BJ (cell line): ENCODE data around the gene AOAH. TPM values are rescaled to one million over a fixed set of nuclear protein-coding genes. Genes with fewer than 3 reads are reported as not detected.

Experiments
- CTCF ChIA-PET: fragments of 350-600 bp; formaldehyde crosslinking; extraction: SDS; loops from one replicate; lab custom pipeline; 2021; ENCODE audit warnings: antibody characterized with exemption, inconsistent platforms; lab: Yijun Ruan, JAX
- POLR2A ChIA-PET: fragments of 300-600 bp; sonication (Branson Sonifier 250); formaldehyde crosslinking; extraction: SDS; loops from one replicate; lab custom pipeline; 2021; ENCODE audit warnings: antibody characterized with exemption; lab: Charles Lee
- DNase-seq: peaks from one replicate; pipeline ENCODE4 v3.0.0-alpha.2; 2011; ENCODE audit warnings: low read depth
- H3K27me3 ChIP-seq: 2 replicates; pipeline ENCODE4 v1.6.0; 2011; ENCODE audit warnings: low read length; ENCODE audit not compliant: control insufficient read depth, insufficient read depth
- H3K36me3 ChIP-seq: 2 replicates; pipeline ENCODE4 v1.5.1; 2011; ENCODE audit warnings: low read length; ENCODE audit not compliant: control insufficient read depth, insufficient read depth
- H3K4me3 ChIP-seq: 2 replicates; pipeline ENCODE4 v1.5.1; 2011; ENCODE audit warnings: low read depth, mild to moderate bottlenecking, control low read depth, low read length
- CTCF ChIP-seq: IDR thresholded peaks from 2 replicates; pipeline ENCODE4 v1.5.1; 2011; ENCODE audit warnings: low read depth, mild to moderate bottlenecking, control low read depth, inconsistent platforms, low read length, moderate library complexity; ENCODE audit not compliant: insufficient read depth
- polyA plus RNA-seq: library from polyadenylated mRNA; depleted of rRNA; stranded (reverse); fragments of >200 nt; gene quantifications from 2 replicates; pipeline ENCODE4 v1.2.3, GENCODE V29; 2011

The AOAH gene
- polyA plus RNA-seq, 1 experiment, result not detected

- TF ChIP-seq CTCF, result no peak
- ChIA-PET CTCF (no interaction called here), POLR2A (no interaction called here)
- H3K4me3 ChIP-seq, result no peak overlapping the region
- no peak for DNase-seq
- no peaks in the 10 kb centered on the region for H3K27me3 ChIP-seq
- no peaks in the 10 kb centered on the region for H3K36me3 ChIP-seq
Observed at GRCh38 chr7:36762394-36762793, 38.1 kb upstream of the AOAH start.

GRCh38 chr7:36761835-36762234 is 37.5 kb upstream of the AOAH start:
- CTCF ChIA-PET, result no interaction called here
- POLR2A ChIA-PET, result no interaction called here
- TF ChIP-seq CTCF, result no peak
- Histone ChIP-seq H3K27me3 (no peaks in the 10 kb centered on the region), H3K4me3 (no peak overlapping the region), H3K36me3 (no peaks in the 10 kb centered on the region)
- no peak for DNase-seq

- CTCF ChIA-PET, result no interaction called here
- no peak for DNase-seq
- Histone ChIP-seq H3K27me3 (no peaks in the 10 kb centered on the region), H3K36me3 (no peaks in the 10 kb centered on the region), H3K4me3 (no peak overlapping the region)
- no peak for TF ChIP-seq CTCF
- POLR2A ChIA-PET, result no interaction called here
Observed at GRCh38 chr7:36760856-36761762, 36.8 kb upstream of the AOAH start.

- ChIA-PET POLR2A (no interaction called here), CTCF (no interaction called here)
- Histone ChIP-seq H3K4me3 (no peak overlapping the region), H3K27me3 (no peaks in the 10 kb centered on the region), H3K36me3 (no peaks in the 10 kb centered on the region)
- no peak for DNase-seq
- TF ChIP-seq CTCF, result no peak
Observed at GRCh38 chr7:36758879-36759278, 34.6 kb upstream of the AOAH start.

- ChIA-PET POLR2A (no interaction called here), CTCF (no interaction called here)
- TF ChIP-seq CTCF, result no peak
- DNase-seq, result no peak
- no peaks in the 10 kb centered on the region for H3K27me3 ChIP-seq
- H3K36me3 ChIP-seq, result no peaks in the 10 kb centered on the region
- H3K4me3 ChIP-seq, result no peak overlapping the region
Observed at GRCh38 chr7:36755484-36755883, 31.2 kb upstream of the AOAH start.
